Neural cell (in vitro differentiated cells): ENCODE measurements around the gene VWA7.

Source experiments
- EZH2 ChIP-seq: fragments of 200-600, 300-800 bp; shearing (Covaris generic), sonication (generic); IDR thresholded peaks from 2 replicates; pipeline ENCODE4 v1.6.1; 2014; ENCODE audit warnings: antibody characterized with exemption, low read length, borderline replicate concordance, mild to moderate bottlenecking; ENCODE audit not compliant: insufficient read depth, poor library complexity, severe bottlenecking
- POLR2AphosphoS5 ChIP-seq: IDR thresholded peaks from 2 replicates; pipeline ENCODE4 v1.6.1; 2012
- TF ChIP-seq, protein P1 (sequence below): fragments of 450-650 bp; IDR thresholded peaks from 2 replicates; pipeline ENCODE4 v1.5.1; 2014; ENCODE audit warnings: antibody characterized with exemption, mild to moderate bottlenecking, moderate library complexity; ENCODE audit not compliant: poor library complexity, severe bottlenecking

DNA sequence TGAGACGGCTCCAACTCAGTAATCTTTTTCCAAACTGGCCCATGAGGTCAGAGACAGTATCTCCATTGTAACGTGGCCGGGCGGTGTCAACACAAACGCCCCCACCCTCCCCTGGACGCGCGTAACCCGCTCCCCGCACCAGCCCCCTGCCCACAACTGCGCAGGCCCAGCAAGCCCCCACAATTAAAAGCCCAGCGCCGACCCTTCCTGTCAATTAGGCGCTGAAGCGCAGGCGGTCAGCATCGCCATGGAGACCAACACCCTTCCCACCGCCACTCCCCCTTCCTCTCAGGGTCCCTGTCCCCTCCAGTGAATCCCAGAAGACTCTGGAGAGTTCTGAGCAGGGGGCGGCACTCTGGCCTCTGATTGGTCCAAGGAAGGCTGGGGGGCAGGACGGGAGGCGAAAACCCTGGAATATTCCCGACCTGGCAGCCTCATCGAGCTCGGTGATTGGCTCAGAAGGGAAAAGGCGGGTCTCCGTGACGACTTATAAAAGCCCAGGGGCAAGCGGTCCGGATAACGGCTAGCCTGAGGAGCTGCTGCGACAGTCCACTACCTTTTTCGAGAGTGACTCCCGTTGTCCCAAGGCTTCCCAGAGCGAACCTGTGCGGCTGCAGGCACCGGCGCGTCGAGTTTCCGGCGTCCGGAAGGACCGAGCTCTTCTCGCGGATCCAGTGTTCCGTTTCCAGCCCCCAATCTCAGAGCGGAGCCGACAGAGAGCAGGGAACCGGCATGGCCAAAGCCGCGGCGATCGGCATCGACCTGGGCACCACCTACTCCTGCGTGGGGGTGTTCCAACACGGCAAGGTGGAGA lies 38.1 kb upstream of the VWA7 start, which contains the start of the genes HSPA1A and HSPA1L:
- TF ChIP-seq, protein P1, sequence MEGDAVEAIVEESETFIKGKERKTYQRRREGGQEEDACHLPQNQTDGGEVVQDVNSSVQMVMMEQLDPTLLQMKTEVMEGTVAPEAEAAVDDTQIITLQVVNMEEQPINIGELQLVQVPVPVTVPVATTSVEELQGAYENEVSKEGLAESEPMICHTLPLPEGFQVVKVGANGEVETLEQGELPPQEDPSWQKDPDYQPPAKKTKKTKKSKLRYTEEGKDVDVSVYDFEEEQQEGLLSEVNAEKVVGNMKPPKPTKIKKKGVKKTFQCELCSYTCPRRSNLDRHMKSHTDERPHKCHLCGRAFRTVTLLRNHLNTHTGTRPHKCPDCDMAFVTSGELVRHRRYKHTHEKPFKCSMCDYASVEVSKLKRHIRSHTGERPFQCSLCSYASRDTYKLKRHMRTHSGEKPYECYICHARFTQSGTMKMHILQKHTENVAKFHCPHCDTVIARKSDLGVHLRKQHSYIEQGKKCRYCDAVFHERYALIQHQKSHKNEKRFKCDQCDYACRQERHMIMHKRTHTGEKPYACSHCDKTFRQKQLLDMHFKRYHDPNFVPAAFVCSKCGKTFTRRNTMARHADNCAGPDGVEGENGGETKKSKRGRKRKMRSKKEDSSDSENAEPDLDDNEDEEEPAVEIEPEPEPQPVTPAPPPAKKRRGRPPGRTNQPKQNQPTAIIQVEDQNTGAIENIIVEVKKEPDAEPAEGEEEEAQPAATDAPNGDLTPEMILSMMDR: no peak
- peak; percentile 87 for TF ChIP-seq POLR2AphosphoS5
- TF ChIP-seq EZH2: no peak
